Measurements from ENCODE around the gene CCDC12.
A peak's percentile ranks its signal among the peaks of the same experiment; 100 is the strongest.

CCDC12 gene

GRCh38 chr3:46958467-46959160, 17.9 kb downstream of the CCDC12 start:
- DNase-seq (ENCODE audit: low read depth in 4 of 4, low spot score in 1 of 4), result no peak

GRCh38 chr3:46957092-46957820, 19.3 kb downstream of the CCDC12 start:
- no peak for DNase-seq (ENCODE audit: low read depth in 4 of 4, low spot score in 1 of 4)

- DNase-seq (ENCODE audit: low read depth in 4 of 4, low spot score in 1 of 4), result no peak
Measured at GRCh38 chr3:46955801-46956259, 20.7 kb downstream of the CCDC12 start.

GRCh38 chr3:46955157-46955556, 21.4 kb downstream of the CCDC12 start:
- no peak for DNase-seq (ENCODE audit: low read depth in 4 of 4, low spot score in 1 of 4)

DNA sequence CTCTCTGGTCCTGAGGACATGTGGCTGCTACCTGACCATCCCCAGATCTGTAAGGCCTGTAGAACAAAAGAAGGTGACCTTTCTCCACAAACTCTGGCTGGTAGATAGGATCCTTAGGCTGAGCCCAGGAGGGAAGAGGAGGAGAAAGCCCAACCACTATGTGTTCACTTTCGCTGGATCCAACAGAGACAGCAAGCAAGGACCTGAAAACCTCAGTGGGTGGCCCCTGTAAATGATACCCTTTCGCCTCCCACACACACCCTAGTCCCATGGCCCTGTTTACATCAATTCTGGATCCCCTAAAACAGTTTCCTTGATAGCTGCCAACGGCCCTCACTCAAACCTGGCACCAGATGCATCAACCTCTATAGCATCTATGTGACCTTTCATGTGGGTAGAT, 22.4 kb downstream of the CCDC12 start:
- DNase-seq (ENCODE audit: low read depth in 4 of 4, low spot score in 1 of 4), result no peak

GRCh38 chr3:46953234-46954010, 23.1 kb downstream of the CCDC12 start:
- no peak for DNase-seq (ENCODE audit: low read depth in 4 of 4, low spot score in 1 of 4)

DNA sequence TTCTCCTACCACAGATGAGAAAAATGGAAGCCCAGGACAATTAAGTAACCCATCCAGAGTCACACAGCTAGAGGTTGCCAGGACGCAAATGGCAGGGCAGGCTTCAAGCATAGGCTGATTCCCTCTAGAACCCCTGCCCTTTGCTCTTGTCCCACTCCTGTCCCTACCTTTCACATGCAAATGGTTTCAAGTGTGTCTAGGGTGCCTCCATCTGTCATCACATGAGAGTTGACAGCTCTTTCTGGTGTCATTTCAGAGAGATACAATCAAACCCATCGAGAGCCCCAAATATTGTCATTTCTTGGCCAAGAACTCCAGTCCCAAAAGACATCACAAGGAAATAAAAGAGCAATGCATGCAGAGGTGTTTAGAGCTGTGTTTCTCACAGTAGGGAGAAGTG, 23.7 kb downstream of the CCDC12 start:
- DNase-seq (ENCODE audit: low read depth in 4 of 4, low spot score in 1 of 4), result no peak

DNA sequence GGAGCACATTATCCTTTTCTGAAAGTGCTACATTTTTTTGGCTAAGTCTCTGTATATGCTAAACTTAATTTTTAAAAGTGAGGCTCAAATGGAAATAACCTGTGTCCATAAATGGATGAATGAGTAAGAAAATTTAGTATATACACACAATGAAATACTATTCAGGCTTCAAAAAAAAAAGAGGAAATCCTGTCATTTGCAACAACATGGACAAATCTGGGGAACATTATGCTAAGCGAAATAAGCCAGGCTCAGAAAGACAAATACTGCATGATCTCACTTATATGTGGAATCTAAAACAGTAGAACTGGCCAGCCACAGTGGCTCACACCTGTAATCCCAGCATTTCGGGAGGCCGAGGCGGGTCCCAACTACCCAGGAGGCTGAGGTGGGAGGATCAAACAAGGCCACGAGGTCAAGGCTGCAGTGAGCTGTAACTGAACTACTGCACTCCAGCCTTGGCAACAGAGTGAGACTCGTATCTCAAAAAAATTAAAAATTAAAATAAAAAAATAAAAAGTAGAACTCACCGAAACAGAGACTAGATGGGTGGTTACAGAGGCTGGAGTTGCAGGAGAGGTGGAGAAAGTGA, 25.8 kb downstream of the CCDC12 start:
- no peak for DNase-seq (ENCODE audit: low read depth in 4 of 4, low spot score in 1 of 4)

DNA sequence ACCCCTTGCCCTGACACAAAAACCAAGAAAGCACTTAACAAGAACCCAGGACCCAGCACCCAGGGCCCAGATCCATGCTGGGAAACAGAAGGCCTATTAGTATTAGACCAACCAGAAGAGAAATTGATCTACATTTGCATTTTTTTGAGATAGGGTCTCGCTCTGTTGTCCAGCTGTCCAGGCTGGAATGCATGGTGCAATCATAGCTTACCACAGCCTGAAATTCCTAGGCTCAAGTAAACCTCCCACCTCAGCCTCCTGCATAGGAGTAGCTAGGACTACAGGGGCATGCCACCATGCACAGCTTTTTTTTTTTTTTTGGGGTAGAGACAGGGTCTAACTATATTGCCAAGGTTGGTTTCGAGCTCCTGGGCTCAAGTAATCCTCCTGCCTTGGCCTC, 26.4 kb downstream of the CCDC12 start:
- no peak for DNase-seq (ENCODE audit: low read depth in 4 of 4, low spot score in 1 of 4)

DNA sequence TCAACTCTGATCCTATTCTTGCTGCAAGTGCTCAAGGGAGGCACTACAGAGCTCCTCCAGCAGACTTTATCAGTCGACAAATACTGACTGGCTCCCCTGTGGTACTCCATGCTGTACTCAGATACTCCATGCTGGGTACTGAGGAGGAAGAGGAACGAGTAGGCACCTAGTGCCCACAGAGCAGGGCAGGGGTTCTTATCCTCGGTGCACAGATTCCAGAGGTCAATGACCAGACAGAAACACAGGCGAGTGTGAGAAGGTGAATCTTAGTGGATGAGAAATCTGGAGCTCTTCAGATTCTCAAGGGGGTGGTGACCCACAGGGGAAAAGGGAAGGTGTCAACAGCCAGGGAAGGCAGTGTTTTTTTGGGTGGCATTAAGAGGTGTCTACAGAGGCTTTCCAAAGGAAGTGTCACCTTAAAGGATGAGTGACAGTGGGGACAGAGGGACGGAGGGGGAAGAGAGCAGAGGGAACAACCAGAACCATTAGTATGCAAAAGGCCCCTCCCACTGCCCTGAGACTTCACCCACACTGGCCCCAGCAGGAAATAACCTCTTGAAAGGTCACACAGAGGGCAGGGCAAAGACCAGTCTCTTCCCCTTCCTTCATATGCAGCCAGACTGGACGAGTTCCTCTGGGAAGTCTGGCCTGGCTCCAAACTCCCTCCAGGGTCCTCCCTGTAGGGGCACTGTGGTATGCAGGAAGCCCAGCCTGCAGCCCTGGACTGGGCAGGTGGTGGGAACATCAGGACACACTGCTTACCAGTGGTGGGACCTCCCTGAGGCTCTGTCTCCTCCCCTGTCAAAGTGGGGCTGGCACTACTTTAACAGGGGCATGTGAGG, 27.5 kb downstream of the CCDC12 start:
- no peak for DNase-seq (ENCODE audit: low read depth in 4 of 4, low spot score in 1 of 4)

DNA sequence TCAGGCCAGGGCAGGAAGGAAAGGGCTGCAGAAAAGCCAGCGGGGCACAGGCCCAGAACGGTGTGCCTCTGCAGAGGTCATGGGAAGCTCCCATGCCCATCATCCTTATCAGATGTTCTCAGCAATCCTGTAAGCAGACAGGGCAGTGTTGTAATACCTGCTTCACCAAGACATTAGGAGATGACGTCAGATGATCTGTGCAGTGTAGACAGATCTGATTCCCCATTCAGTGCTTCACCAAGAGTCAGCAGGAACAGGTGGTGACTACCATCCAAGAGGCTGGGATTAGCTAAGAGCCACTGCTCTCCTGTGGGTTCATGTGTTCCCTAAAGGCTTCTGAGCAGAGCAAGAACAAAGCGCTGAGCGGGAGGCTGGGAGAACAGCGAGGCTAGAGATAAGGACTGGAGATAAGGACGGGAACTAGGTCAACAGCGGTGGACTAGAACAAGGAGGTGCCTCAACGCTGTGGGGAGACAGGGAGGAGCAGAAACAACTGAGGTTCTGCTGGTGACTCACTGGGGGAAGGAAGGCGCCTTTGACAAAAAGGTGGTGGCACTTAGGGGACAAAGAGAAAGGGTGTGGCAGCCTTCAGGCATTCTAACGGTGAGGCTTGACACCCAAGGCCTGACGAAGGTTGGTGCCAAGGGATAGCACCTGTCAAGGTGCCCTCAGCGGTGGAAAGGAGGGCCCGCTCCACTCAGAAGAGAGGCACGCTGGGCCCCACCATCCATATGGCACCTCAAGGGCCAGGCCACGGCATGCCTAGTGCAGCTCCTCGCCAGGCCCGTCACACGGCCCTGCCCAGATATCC, 28.4 kb downstream of the CCDC12 start:
- peak in 3 of 4 experiments; percentile 32 to 42 (median 38) for DNase-seq (ENCODE audit: low read depth in 4 of 4, low spot score in 1 of 4)

DNA sequence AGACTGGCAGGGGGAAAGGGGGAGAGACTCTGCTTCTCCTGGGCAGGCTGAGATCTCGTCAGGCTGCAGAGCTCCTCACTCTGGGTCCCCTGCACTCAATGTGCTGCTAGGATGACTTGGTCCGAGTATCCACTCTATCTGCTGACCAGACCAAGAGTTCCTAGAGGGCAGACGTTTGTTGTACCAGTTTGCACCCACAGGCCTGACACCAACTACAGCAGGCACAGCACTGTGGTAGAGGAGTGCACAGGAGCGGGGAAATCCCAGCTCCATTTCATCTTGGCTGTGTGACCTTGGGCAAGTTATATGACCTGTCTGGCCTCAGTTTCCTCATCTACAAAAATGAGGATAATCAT, 29.0 kb downstream of the CCDC12 start:
- DNase-seq (ENCODE audit: low read depth in 4 of 4, low spot score in 1 of 4), result no peak

GRCh38 chr3:46946856-46947545, 29.5 kb downstream of the CCDC12 start:
- DNase-seq (ENCODE audit: low read depth in 4 of 4, low spot score in 1 of 4), result peak in 1 of 4 experiments; percentile 22

GRCh38 chr3:46946416-46946815, 30.1 kb downstream of the CCDC12 start:
- DNase-seq (ENCODE audit: low read depth in 4 of 4, low spot score in 1 of 4), result no peak

DNA sequence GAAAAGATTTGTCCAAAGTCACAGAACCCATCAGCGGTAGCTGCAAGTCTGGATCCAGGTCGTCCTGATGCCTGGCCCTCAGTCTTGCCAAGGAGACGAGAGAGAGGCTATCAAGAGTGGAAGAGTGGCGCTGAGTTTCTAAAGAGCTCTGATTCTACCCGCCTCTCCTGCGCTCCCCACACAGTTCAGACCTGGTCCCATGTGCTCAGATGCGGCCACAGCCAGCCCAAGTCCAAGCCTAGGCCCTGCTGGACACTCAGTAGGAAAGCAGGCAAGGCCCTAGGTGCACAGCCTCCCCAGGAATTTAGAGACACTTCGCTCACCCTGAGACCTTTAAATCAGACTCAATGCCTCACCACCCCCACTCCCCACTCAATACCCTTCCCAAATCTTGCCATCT, 32.4 kb downstream of the CCDC12 start:
- DNase-seq (ENCODE audit: low read depth in 4 of 4, low spot score in 1 of 4), result no peak

GRCh38 chr3:46943237-46944187, 33.0 kb downstream of the CCDC12 start:
- DNase-seq (ENCODE audit: low read depth in 4 of 4, low spot score in 1 of 4), result no peak

DNA sequence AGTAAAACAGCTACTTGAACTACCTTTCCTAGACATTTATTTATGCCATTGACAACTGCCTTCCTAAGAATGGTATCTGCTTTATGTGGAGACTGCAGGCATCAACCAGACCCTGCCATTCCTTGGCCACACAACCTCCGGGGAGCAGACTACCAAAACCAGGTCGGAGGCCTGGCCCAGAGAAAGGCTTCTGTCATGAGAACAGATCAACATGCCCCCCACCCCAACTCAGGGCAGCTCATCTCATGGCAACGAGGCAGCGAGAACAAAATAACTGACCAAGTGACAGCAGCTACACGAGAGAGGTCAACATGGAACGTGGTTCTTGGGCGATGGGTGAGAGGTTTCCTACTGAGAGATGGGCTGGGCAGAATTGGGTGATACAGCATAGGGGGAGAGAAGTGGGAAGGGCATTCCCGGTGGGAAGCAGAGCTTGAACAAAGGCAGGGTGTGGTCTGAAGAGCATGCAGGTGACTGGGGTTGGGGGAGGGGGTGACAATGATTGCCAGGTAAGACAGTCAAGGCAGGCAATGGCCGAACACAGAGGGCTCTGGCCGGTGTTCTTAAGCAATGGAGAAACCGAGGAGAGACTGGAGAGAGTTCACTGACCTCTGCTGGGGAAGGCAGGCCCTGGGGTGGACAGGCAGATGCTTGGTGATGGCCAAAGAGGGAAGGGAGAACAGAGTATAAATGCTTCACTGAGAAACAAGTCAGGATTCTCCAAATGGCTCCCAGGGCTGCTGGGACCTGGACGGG, 33.9 kb downstream of the CCDC12 start:
- no peak for DNase-seq (ENCODE audit: low read depth in 4 of 4, low spot score in 1 of 4)

Data from stimulated activated CD4-positive, alpha-beta T cell treated with anti-CD3 and anti-CD28 coated beads, Interleukin-1b, Interleukin-23, amount 100 ng/mL, for 24 hours (primary cell).